Tibial artery (tissue), 4 donors: ENCODE data around the gene NAXD.

Experiments
- DNase-seq, 2 donors: peaks; one replicate each; pipeline ENCODE4 v3.0.0-alpha.2; 2019
- H3K27ac ChIP-seq, 2 donors: fragments of 200-600 bp; sonication (generic) in 1 of 2; 1 replicate in 1 of 2; 2 replicates in 1 of 2; pipeline ENCODE4 v1.5.1; 2018 to 2019; ENCODE audit warnings: mild to moderate bottlenecking in 1 of 2
- H3K27me3 ChIP-seq, 2 donors: fragments of 200-600 bp; sonication (generic) in 1 of 2; one replicate each; pipeline versions ENCODE4 v1.5.1 to v1.6.0; 2016 to 2019
- H3K36me3 ChIP-seq, 3 donors: fragments of 200-600 bp; sonication (generic) in 2 of 3; one replicate each; pipeline ENCODE4 v1.5.1; 2016 to 2019; ENCODE audit warnings: mild to moderate bottlenecking in 2 of 3
- H3K4me1 ChIP-seq, 4 donors: fragments of 200-600 bp; sonication (generic) in 2 of 4; 1 replicate in 3 of 4; 2 replicates in 1 of 4; pipeline ENCODE4 v1.5.1; 2016 to 2019
- H3K4me3 ChIP-seq, 2 donors: fragments of 200-600 bp; sonication (generic) in 1 of 2; 1 replicate in 1 of 2; 2 replicates in 1 of 2; pipeline ENCODE4 v1.5.1; 2018 to 2019; ENCODE audit warnings: mild to moderate bottlenecking in 2 of 2
- H3K9me3 ChIP-seq, 3 donors: fragments of 200-600 bp; sonication (generic) in 1 of 3; one replicate each; pipeline ENCODE4 v1.5.1; 2016 to 2019
- intact Hi-C: fragments of 100-400 bp; cut with DNase I; formaldehyde crosslinking; loops from one replicate; pipeline ENCODE4 v1.15.0; 2023; ENCODE audit warnings: low total_unique reads
- TF ChIP-seq, protein P1 (sequence below), 2 experiments: fragments of 200-600 bp in 1 of 2; fragments of 450-650 bp in 1 of 2; IDR thresholded peaks; one replicate each; pipeline ENCODE4 v1.5.1; 2017 to 2019; ENCODE audit warnings: antibody characterized with exemption in 2 of 2, mild to moderate bottlenecking in 1 of 2, moderate library complexity in 1 of 2

Gene NAXD

DNA sequence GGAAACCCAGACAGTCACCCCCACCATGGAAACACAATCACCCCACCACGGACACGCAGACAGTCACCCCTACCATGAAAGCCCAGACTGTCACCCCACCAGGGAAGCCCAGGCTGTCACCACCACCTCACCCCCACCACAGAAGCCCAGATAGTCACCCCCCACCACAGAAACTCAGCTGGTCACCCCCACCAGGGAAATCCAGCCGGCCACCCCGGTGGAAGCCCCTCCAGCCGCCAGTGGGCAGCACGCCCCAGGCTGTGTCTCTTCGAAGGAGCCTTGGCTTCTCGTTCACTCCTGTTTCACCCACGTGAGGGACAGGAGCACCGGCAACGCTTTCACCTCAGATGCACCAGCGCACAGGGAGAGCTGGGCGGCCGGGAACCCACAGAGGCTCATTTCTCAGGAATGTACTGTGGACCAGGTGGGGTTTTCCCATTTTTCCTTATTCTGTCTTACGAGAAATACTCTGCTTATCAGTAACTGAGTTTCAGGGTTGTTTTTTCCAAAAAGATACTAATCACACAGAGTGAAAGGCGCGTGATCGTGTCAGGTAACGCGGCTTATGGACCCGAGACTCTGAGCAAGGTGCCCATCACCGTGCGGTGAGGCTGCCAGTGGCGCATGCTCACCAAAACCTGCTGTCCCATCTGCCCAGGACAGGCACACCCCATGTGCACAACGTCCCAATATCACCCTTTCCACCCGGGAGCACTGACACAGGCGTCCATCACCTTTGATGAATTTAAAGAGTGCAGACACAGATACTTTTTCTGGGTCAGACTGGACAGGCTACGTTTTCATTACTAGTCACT lies 62.6 kb downstream of the NAXD start:
- Histone ChIP-seq H3K27me3 (no peaks in the 10 kb centered on the region), H3K4me3 (no peak overlapping the region), H3K9me3 (no peaks in the 10 kb centered on the region), H3K36me3 (peaks cover 44 to 65% (median 53%) of the 10 kb centered on the region in 3 donors), H3K27ac (no peak overlapping the region), H3K4me1 (no peaks in the 10 kb centered on the region)
- DNase-seq: no peak
- TF ChIP-seq, protein P1, sequence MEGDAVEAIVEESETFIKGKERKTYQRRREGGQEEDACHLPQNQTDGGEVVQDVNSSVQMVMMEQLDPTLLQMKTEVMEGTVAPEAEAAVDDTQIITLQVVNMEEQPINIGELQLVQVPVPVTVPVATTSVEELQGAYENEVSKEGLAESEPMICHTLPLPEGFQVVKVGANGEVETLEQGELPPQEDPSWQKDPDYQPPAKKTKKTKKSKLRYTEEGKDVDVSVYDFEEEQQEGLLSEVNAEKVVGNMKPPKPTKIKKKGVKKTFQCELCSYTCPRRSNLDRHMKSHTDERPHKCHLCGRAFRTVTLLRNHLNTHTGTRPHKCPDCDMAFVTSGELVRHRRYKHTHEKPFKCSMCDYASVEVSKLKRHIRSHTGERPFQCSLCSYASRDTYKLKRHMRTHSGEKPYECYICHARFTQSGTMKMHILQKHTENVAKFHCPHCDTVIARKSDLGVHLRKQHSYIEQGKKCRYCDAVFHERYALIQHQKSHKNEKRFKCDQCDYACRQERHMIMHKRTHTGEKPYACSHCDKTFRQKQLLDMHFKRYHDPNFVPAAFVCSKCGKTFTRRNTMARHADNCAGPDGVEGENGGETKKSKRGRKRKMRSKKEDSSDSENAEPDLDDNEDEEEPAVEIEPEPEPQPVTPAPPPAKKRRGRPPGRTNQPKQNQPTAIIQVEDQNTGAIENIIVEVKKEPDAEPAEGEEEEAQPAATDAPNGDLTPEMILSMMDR (IDR thresholded peaks at IDR 0.05): no peak
- intact Hi-C loops: no loop called here

DNA sequence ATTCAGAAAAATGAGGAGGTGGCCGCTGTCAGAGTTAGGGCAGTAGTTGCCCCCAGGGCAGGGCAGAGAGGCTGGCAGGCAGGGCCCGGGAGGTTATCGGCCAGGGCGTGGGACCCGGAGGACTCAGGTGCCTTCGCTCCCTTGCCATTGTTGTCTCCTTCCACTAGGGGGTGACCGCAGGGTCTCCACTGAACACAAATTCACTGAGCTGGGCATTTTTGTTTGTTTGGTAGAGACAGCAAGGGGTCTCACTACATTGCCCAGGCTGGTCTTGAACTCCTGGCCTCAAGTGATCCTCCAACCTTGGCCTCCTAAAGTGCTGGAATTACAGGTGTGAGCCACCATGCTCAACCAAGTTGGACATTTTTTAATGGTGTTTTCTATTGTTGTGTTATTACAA lies 65.5 kb downstream of the NAXD start:
- intact Hi-C loops: no loop called here
- no peak for DNase-seq
- no peaks in the 10 kb centered on the region for H3K9me3 ChIP-seq
- no peaks in the 10 kb centered on the region for H3K27me3 ChIP-seq
- no peak overlapping the region for H3K27ac ChIP-seq
- TF ChIP-seq, protein P1 (IDR thresholded peaks at IDR 0.05): no peak
- no peak overlapping the region for H3K4me3 ChIP-seq
- H3K36me3 ChIP-seq: peaks cover 38 to 83% (median 64%) of the 10 kb centered on the region in 3 donors
- H3K4me1 ChIP-seq: peaks cover 0 to 5% (median 0%) of the 10 kb centered on the region in 4 donors

DNA sequence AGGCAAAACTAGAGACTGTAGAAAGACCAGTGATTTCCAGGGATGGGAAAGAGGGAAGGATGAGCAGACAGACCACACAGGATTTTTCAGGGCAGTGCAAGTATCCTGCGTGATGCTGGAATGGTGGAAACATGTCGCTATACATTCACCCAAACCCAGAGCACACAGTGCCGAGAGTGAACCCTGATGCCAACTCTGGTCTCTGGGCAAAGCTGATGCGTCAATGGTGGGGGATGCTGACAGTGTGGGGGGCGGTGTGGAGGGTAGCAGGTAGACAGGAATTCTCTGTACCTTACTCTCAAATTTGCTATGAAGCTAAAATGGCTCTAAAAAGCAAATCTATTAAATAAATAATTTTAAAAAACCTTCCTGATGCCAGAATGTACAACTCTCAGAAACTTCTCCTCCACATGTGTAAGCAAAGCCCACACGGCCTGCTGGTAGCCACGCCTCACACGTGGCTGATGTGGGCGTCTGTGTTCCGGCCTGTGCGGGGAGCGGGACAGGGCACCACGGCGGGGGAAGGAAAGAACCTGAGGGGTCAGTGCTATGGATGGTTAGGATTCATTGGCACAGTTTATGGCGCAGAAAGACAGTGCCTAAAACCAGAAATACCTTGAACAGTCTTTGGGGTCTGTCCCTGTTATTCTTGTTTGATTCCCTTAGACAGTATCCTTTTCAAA lies 66.7 kb downstream of the NAXD start:
- TF ChIP-seq, protein P1 (IDR thresholded peaks at IDR 0.05): no peak
- intact Hi-C loops: no loop called here
- Histone ChIP-seq H3K9me3 (no peaks in the 10 kb centered on the region), H3K4me1 (peaks cover 0 to 5% (median 0%) of the 10 kb centered on the region in 4 donors), H3K4me3 (no peak overlapping the region), H3K27me3 (no peaks in the 10 kb centered on the region), H3K36me3 (peaks cover 32 to 83% (median 62%) of the 10 kb centered on the region in 3 donors), H3K27ac (no peak overlapping the region)
- no peak for DNase-seq

DNA sequence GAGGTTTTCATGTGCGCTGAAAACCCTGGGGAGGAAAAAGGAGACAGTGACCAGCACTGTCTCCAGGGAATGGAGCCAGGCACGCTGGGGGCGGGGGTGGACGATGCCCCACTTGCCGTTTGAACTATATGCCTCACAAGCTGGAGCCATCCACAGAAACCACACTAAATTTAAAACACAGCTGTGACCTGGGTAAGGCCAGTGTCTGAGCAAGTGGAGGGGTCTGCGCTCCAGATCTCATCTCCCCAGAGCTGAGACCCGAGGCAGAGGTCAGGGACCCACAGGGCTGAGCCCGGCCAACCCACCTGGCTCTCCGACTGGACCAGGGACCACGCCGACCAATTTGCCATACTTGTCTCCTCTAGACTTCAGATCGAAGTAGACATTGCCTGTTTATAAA lies 67.4 kb downstream of the NAXD start:
- Histone ChIP-seq H3K9me3 (no peaks in the 10 kb centered on the region), H3K4me3 (no peak overlapping the region), H3K27me3 (no peaks in the 10 kb centered on the region), H3K36me3 (peaks cover 31 to 86% (median 69%) of the 10 kb centered on the region in 3 donors), H3K4me1 (peaks cover 0 to 5% (median 0%) of the 10 kb centered on the region in 4 donors), H3K27ac (no peak overlapping the region)
- DNase-seq: no peak
- TF ChIP-seq, protein P1 (IDR thresholded peaks at IDR 0.05): no peak
- intact Hi-C loops: no loop called here

DNA sequence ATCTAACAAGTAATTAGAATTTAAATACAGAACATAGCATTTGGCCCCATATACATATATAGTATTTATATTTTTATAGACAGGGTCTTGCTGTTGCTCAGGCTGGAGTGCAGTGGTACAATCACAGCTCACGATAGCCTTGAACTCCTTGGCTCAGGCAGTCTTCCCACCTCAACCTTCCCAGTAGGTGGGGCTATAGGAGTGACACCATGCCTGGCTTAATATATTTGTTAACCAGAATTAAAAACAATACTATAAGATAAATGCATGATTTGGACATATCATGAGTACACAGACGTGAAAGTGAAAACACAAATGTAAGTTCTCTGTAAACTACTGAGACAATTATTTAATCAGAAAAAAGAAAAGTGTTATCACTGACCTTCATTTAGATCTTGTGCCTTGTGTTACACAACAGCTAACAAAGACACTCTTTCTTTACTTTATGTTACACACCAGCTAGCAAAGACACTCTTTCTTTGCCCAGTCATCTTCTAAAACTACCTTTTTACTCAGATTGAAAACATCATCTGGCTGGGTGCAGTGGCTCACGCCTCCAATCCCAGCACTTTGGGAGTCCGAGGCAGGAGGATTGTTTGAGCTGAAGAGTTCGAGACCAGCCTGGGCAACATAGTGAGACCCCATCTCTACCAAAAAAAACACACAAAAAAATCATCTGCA lies 68.0 kb downstream of the NAXD start:
- Histone ChIP-seq H3K4me3 (no peak overlapping the region), H3K36me3 (peaks cover 31 to 86% (median 71%) of the 10 kb centered on the region in 3 donors), H3K27ac (no peak overlapping the region), H3K4me1 (peaks cover 0 to 5% (median 0%) of the 10 kb centered on the region in 4 donors), H3K9me3 (no peaks in the 10 kb centered on the region), H3K27me3 (no peaks in the 10 kb centered on the region)
- TF ChIP-seq, protein P1 (IDR thresholded peaks at IDR 0.05): no peak
- no peak for DNase-seq
- intact Hi-C loops: no loop called here
